A549 treated with ZK216348 at 1 μM for 4 hours (cell line): ENCODE data around the gene ZNF766. TPM values are rescaled to one million over a fixed set of nuclear protein-coding genes. Genes with fewer than 3 reads are reported as not detected.

Source experiments
- total RNA-seq: library from RNA; stranded (reverse); fragments of 200-300 nt; extraction: Qiagen RNA extraction; gene quantifications from 5 replicates; pipeline ENCODE4 v1.2.3, GENCODE V29; 2022; ENCODE audit warnings: low read depth

ZNF766 gene
- total RNA-seq: 6.0 to 14.9 TPM (median 9.6 TPM) in 5 replicates

DNA sequence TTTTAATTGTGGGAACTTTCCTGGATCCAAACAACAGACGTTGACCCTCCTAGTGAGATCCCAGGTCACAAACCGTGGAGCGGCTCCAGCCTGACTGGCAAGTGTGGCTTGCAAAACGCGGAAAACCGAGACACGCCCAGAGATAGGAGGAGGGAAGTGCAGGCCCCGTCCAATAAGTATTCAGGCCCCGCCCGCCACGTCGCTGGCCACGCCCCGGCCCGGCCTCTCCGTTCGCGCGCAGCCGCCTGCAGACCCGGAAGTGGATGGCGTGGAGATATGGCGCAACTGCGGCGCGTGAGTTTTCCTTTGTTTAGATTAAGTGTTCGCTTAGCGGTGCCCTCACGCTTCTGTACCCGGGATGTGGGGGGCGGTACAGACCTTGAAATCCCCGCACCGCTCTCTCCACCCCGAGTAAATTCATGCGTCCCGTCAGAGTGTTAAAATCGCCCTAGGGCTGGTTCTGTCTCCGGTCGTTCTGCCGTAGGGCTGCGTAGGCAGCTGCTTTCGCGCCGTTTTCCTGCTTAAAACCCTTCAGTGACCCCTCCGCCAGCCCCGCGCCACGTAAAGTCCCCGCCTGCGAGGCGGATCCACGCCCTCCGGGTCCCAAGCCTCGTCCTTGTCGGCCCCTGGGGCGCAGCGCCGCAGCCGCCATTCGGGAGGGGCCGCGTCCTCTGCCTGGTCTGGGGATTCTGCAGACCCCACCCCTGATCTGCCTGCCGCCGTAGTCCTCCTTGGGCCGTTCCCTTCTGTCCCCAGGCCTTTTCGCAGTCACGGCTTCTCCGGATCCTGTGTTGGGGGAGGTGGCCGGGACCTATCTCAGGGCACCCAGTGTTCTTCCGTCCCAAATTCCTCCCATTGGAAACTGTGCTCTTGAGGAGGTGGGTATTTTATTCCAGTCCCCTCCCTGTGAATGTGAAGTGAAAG, at the start of gene ZNF766:
Gene ZNF766, plus strand, starts transcription at position 250 of the 924 bp plus-strand sequence. Its CDS starts 27 bp downstream, at position 277.

DNA sequence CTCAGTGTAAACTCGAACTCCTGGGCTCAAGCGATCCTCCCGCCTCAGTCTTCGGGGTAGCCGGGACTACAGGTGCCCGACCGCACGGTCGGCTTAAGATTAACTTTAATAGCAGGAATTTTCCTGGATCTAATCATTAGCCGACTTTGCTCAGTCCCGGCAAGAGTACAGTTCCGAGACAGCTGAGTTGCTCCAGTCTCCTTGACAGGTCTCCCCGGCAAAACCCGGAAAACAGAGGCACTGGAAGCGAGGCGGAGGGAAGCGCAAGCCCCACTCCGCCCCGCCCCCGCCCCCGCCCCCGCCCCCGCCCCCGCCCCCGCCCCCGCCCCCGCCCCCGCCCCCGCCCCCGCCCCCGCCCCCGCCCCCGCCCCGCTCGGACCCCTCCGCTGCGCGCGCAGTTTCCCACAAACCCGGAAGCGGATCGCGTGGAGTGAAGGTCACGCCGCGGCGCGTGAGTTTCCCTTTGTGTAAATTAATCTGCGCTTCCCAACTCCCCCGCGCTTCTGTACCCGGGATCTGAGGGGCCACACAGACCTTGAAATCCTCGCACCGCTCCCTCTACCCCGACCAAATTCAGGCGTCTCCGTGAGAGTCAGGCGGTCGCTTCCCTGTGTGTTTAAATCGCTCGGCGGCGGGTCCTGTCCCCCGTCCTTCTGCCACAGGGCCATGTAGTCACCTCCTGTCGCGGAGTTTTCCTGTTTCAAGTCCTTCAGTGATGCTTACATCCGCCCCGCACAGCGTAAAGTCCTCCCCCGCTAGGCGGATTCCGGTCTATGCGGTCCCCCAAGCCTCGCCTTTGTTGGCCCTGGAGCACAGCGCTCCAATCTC, 27.6 kb downstream of the ZNF766 start, which contains the start of gene ZNF480:
Gene ZNF480, plus strand, starts transcription at position 397 of the 828 bp plus-strand sequence. CDS start 3,244 bp downstream, outside the sequence.

DNA sequence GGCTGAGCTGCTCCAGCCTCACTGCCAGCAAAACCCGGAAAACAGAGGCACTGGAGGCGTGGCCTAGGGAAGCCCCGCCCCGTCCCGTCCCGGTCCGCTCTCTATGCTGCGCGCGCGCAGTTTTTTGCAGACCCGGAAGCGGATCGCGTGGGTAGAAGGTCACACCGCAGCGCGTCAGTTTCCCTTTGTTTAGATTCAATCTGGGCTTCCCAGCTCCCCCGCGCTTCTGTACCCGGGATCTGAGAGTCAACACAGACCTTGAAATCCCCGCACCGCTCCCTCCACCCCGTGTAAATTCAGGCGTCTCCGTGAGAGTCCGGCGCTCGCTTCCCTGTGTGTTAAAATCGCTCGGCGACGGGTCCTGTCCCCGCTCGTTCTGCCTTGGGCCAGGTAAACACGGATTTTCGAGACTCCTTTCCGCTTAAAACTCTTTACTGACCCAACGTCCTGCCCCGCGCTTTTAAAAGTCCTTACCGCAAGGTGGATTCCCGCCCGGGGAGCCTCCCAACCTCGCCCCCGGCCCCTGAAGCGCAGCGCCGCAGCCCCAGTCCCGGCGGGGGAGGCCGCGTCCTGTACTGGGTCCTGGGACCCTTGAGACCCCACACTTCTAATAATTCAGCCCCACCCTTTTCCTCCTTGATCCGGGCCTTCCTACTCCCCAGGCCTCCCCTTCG, 66.9 kb downstream of the ZNF766 start, which contains the start of gene ZNF610:
Gene ZNF610, plus strand, starts transcription at position 127 of the 674 bp plus-strand sequence. CDS start 12,930 bp downstream, outside the sequence.

Other genes starting within 250 kb of the ZNF766 start
- 2.3 to 4.0 TPM (median 3.1 TPM) in 5 replicates for gene ZNF614, start 241.2 kb upstream of the ZNF766 start, total RNA-seq
- gene ZNF432, start 220.7 kb upstream of the ZNF766 start, total RNA-seq: 1.3 to 2.5 TPM (median 1.8 TPM) in 5 replicates
- 1.7 to 3.1 TPM (median 1.8 TPM) in 5 replicates for gene ZNF841, start 173.8 kb upstream of the ZNF766 start, total RNA-seq
- gene ZNF616, start 129.6 kb upstream of the ZNF766 start, total RNA-seq: 0.48 to 1.4 TPM (median 0.79 TPM) in 5 replicates
- gene ZNF836, start 98.0 kb upstream of the ZNF766 start, total RNA-seq: 0.33 to 0.95 TPM (median 0.52 TPM) in 5 replicates
- gene PPP2R1A, start 79.5 kb upstream of the ZNF766 start, total RNA-seq: 210 to 308 TPM (median 302 TPM) in 5 replicates
- 11.8 to 18.2 TPM (median 15.6 TPM) in 5 replicates for gene ZNF480, start 27.6 kb downstream of the ZNF766 start, total RNA-seq
- not detected in 5 replicates for gene ZNF610, start 66.7 kb downstream of the ZNF766 start, total RNA-seq
- gene ZNF880, start 100.3 kb downstream of the ZNF766 start, total RNA-seq: 0.16 to 1.8 TPM (median 0.70 TPM) in 5 replicates
- 0.04 to 0.57 TPM (median 0.20 TPM) in 4 of 5 replicates, not detected in the other for gene ZNF528, start 128.3 kb downstream of the ZNF766 start, total RNA-seq
- not detected in 5 replicates for gene ZNF534, start 159.6 kb downstream of the ZNF766 start, total RNA-seq
- gene ZNF578, start 184.0 kb downstream of the ZNF766 start, total RNA-seq: not detected in 5 replicates